GM21717 (cell line): ENCODE measurements around the gene B4GALT1.

ENCODE experiments used
- ATAC-seq: cut with Tn5 transposase; IDR thresholded peaks from one replicate; pipeline ENCODE4 v1.9.1; 2021; ENCODE audit warnings: mild to moderate bottlenecking, moderate library complexity; ENCODE audit not compliant: unreplicated experiment

Gene B4GALT1, protein sequence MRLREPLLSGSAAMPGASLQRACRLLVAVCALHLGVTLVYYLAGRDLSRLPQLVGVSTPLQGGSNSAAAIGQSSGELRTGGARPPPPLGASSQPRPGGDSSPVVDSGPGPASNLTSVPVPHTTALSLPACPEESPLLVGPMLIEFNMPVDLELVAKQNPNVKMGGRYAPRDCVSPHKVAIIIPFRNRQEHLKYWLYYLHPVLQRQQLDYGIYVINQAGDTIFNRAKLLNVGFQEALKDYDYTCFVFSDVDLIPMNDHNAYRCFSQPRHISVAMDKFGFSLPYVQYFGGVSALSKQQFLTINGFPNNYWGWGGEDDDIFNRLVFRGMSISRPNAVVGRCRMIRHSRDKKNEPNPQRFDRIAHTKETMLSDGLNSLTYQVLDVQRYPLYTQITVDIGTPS

GRCh38 chr9:33167084-33167971 lies at the start of gene B4GALT1:
TSS of gene B4GALT1 (minus strand) at chr9:33167336. CDS start at chr9:33167169, 167 bp downstream.
- ATAC-seq: peak; percentile 54

- ATAC-seq: no peak
These were observed 44.7 kb upstream of the B4GALT1 start for GRCh38 chr9:33211695-33212393.

GRCh38 chr9:33210006-33210715 lies 43.0 kb upstream of the B4GALT1 start:
- no peak for ATAC-seq

- ATAC-seq: no peak
These were observed 42.3 kb upstream of the B4GALT1 start for GRCh38 chr9:33209394-33209793.

DNA sequence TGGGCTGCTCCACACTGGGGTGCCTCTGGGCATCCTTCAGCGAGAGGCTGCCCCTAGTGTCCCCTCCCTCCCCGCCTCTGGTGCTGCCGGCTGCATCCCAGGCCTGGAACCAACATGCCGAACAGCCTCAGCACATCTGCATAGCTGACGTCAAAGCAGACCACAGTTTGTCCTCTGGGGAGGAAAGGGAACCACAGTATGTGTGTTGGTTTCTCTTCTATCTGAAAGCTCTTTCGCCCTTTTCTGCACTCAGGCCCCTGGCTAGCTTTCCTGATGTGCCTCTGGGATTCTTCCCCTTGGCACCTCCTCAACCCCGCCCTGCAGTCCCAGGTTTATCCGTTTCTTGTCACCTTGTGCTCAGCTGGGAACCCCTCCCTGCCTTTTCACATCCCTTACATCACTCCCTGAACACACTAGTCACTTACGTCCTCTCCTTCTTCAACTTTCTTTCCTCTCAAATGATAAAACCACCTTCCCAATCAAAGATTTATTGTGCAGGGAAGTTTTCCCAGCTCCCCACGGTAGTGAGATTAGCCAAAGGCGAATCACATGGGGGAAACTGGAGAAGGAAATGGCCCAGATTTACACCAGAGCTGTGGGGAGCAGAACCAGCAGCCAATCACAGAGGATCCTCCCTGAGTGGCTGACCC lies 35.5 kb upstream of the B4GALT1 start:
- peak; percentile 99 for ATAC-seq

DNA sequence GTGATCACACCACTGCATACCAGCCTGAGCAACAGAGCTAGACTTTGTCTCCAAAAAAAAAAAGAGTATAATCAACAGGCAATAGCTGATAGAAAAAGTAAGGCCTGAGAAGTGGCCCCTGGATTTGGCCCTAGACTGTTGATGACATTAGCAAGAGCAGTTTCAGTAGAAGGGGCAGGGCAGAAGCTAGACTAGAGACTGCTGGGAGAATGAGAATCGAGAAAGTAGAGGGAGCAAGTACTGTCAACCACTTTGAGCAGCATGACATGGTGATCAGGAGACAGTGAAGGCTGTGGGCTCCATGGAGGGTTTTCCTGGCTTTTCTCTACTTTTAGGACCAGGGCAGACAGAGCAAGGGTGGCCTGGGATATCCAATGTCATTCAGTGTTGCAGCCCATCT lies 34.9 kb upstream of the B4GALT1 start:
- ATAC-seq: peak; percentile 53

DNA sequence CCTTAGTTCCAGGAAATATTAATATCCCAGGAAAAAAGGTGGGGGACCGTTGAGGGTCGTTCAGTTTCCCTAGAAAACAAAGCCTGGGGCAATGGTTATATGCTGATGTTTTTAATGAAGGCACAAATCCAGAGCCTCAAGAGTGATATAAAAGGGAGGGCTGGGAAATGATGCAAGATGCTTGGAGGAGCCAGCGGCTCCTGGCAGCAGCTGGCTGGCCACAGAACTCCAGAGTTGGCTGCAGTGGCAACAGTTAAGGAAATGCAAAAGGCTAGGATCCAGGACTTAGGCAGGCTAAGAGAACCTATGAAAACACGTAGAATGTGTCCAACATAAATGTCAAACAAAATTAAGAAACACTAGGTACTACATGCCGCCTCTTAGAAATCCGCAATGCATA lies 31.0 kb upstream of the B4GALT1 start:
- no peak for ATAC-seq

- no peak for ATAC-seq
These were observed 30.4 kb upstream of the B4GALT1 start for GRCh38 chr9:33197279-33198152.

DNA sequence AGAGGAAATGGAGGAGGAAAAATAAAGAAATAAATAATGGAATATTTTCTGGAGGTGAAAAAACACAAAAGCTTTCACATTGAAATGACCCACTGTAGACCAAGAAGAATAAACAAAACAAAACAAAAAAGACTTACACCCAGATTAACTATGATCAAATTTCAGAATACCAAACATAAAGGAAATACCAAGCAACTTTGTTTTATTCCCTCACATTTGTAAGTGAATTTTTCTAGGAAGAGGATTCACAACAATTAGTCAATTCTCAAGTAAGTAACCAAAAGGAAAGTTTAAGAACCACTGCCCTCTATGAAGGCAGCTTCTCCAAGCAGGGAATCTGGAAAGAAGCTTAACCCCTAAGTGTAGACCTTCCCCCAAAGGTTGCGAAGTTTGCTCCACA lies 29.6 kb upstream of the B4GALT1 start:
- no peak for ATAC-seq

DNA sequence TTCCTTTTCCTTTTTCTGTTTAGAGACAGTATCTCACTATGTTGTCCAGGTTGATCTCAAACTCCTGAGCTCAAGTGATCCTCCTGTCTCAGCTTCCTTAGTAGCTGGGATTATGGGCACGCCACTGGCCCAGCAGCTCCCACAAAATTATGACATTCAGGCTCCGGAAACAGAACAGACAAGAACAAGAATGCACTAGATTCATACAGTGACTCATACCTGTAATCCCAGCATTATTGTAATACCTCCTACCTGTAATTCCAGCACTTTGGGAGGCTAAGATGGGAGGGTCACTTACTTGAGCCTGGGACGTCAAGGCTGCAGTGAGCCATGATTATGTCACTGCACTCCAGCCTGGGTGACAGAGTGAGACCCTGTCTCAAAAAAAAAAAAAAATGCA lies 26.7 kb upstream of the B4GALT1 start:
- no peak for ATAC-seq

DNA sequence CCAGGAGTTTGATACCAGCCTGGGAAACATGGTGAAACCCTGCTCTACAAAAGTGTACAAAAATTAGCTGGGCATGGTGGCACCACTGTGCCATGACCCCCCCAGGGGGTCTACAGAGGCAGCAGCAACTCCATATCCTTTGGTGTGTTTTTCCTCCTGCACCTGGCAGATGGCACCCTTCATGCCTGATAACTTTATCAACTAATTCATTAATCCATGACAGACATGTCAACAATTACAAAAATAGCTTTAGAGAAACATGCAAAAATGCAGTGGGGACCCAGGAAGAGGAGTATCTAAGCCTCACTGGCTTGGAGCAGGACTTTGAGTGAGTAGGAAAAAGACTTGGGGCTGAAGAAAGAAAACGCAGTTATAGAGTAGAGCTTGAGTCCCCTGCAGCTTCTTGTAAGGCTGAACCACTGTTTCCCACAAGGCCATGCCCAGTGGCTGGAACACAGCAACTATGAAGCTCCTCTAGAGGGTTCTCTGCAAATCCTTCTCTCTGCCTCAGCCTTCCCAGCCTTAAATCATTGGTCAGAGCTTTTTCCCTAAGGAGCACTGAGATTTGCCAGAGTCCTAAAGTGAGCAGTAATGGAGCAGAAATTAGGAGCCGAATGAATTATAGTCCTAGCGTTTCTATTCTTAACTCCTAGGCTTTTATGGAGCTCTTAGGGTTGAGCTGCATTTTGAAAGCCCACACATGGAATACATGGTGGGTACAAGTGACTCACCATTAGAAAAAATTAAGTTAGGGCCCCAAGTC lies 25.5 kb upstream of the B4GALT1 start:
- ATAC-seq: no peak

DNA sequence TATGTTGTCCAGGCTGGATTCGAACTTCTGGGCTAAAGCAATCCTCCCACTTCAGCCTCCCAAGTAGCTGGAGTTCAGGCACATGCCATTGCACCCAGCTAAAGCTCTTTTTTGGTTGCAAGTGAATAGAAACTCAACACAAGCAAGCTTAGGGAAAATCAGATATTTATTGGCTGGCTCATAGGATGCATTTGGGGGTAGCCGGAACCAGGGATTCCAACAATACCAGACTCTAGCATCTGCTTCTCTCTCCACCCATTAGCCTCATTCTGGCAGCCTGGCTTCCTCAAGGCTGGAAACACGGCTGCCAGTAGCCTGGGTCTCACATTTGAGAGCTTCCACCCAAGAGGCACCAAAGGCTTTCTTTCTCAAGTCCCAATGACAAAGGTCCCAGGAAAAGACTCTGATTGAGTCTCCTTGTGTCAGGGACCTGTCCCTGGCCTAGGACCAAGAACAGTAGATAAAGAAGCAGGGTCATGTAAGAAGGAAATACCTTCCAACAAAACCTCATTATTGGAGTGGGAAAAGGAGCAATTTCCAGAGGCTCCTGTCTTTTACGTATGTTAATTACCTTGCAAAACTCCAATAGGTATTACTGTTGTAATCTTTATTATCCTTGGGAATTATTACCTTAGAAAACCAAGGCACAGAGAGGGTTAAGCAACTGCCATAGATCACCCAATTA lies 23.0 kb upstream of the B4GALT1 start:
- no peak for ATAC-seq

DNA sequence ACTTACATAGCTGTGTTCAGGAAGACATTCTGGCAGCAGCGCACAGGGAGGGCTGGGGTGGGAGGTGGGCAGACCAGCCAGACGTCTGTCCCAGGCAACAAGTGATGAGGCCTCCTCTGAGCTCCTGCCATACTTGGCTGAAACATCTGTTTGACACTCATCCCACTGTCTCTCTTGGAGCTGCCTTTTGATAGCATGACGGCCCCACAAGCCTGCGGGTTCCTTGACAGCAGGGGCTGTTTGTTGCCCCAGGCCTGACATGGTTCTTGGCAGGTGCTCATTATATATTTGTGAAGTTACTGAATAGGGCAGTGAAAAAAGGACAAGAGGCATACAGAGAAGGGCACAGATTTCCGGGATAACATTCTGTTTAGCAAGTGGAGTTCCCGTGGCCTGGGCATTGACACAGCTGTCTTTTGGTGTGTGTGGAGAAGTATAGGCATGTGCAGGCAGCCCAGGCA lies 22.2 kb upstream of the B4GALT1 start:
- ATAC-seq: no peak

GRCh38 chr9:33188711-33189110 lies 21.6 kb upstream of the B4GALT1 start:
- no peak for ATAC-seq

DNA sequence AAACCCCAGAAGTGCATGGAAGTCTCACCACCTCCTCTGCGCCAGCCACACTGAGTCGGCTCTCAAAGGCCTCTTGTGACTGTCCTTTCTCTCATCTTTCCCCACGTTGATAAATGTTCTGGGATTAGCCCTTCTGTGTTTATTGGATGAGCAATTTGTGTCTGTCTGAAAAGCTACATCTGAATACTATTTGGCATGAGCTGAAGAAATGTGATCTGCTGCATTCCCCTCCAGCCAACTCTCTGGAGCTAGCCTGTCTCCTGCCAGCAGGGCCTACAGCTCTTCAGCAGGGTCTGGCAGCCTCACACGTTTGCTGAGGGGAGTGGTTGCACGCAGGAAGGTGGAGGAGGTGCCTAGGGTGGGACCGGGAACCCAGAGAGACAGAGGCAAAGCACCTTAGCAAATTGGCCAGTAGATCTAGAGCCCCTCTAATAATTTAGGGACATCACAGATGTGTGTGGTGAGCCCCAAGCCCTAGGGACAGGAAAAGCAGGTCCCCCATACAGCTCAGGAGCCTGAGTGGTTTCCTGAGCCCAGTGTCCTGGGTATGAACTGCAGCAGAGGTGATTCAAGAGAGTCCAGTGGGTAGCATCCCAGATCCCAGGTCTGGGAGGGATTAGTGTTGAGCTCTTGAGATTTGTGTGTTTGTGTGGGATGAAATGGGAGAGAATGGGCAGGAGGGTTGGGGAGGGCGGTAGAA lies 20.5 kb upstream of the B4GALT1 start:
- no peak for ATAC-seq

GRCh38 chr9:33186457-33187168 lies 19.5 kb upstream of the B4GALT1 start:
- peak; percentile 58 for ATAC-seq

- no peak for ATAC-seq
These were observed 18.7 kb upstream of the B4GALT1 start for GRCh38 chr9:33185858-33186257.
